Left hindlimb (tissue), 1 donor: ENCODE measurements around the gene ANKRD35.
"Not testable (repeated sequence)": the region's sequence is repeated elsewhere in the genome, so short reads cannot be mapped to it uniquely, and the experiment has no call there.

ENCODE experiments used
- DNase-seq: peaks from one replicate; pipeline ENCODE4 v3.0.0-alpha.2; 2018

Gene ANKRD35

GRCh38 chr1:145857170-145857569, 28.5 kb downstream of the ANKRD35 start:
- DNase-seq = no peak

GRCh38 chr1:145855426-145855948, 30.2 kb downstream of the ANKRD35 start:
- DNase-seq = no peak

- DNase-seq = no peak
These were observed 36.1 kb downstream of the ANKRD35 start for GRCh38 chr1:145849356-145850160.

GRCh38 chr1:145847827-145848226, 37.8 kb downstream of the ANKRD35 start:
- DNase-seq = no peak

- peak; percentile 65 for DNase-seq
These were observed 39.5 kb downstream of the ANKRD35 start for GRCh38 chr1:145846201-145846612.

- DNase-seq = peak; percentile 88
These were observed 40.0 kb downstream of the ANKRD35 start, which contains the start of gene NUDT17 for GRCh38 chr1:145845514-145846161. TSS of gene NUDT17 (plus strand) at chr1:145845630. CDS start at chr1:145845641, 11 bp downstream.

GRCh38 chr1:145845144-145845513, 40.5 kb downstream of the ANKRD35 start:
- DNase-seq = no peak

GRCh38 chr1:145843031-145843430, 42.6 kb downstream of the ANKRD35 start:
- no peak for DNase-seq

- DNase-seq = no peak
These were observed 48.0 kb downstream of the ANKRD35 start for GRCh38 chr1:145837656-145838055.

- DNase-seq = not testable (repeated sequence)
These were observed 54.9 kb downstream of the ANKRD35 start for GRCh38 chr1:145830810-145831209.

GRCh38 chr1:145828367-145829026, 57.2 kb downstream of the ANKRD35 start:
- no peak for DNase-seq

- DNase-seq = no peak
These were observed 57.7 kb downstream of the ANKRD35 start for GRCh38 chr1:145827966-145828365.

- no peak for DNase-seq
These were observed 59.6 kb downstream of the ANKRD35 start for GRCh38 chr1:145826030-145826429.

GRCh38 chr1:145824499-145824842, 61.2 kb downstream of the ANKRD35 start:
- no peak for DNase-seq

GRCh38 chr1:145823565-145824498, 61.8 kb downstream of the ANKRD35 start, which contains the start of the genes POLR3C and RNF115:
TSS of gene POLR3C (plus strand) at chr1:145824200. CDS start at chr1:145825777, 1,577 bp downstream.
TSS of gene RNF115 (minus strand) at chr1:145824095. CDS start at chr1:145823873, 222 bp downstream.
- DNase-seq = peak; percentile 94

- not testable (repeated sequence) for DNase-seq
These were observed 62.8 kb downstream of the ANKRD35 start for GRCh38 chr1:145822779-145823331.

- DNase-seq = not testable (repeated sequence)
These were observed 67.6 kb downstream of the ANKRD35 start for GRCh38 chr1:145818095-145818494.
